Heart right ventricle (tissue), 16 donors: ENCODE measurements around the gene PHF1. TPM values are rescaled to one million over a fixed set of nuclear protein-coding genes. Genes with fewer than 3 reads are reported as not detected.
A peak's percentile ranks its signal among the peaks of the same experiment; 100 is the strongest.
"Not testable (repeated sequence)": the region's sequence is repeated elsewhere in the genome, so short reads cannot be mapped to it uniquely, and the experiment has no call there.

Experiments
- ATAC-seq, 8 donors: fragments of 200-7000 bp; cut with Tn5 transposase; one replicate each; pipeline ENCODE4 v1.9.1; 2020; ENCODE audit warnings: mild to moderate bottlenecking in 8 of 8, moderate library complexity in 8 of 8, moderate number of reproducible peaks in 1 of 8
- DNase-seq, 2 donors: peaks; one replicate each; pipeline ENCODE4 v3.0.0-alpha.2; 2020
- H3K27ac ChIP-seq, 10 donors: fragments of 200-600 bp; sonication (generic) in 2 of 10; one replicate each; pipeline versions ENCODE4 v1.5.0 to v1.8.0; 2020 to 2022; ENCODE audit warnings: mild to moderate bottlenecking in 3 of 10
- H3K27me3 ChIP-seq, 7 donors: fragments of 200-600 bp; one replicate each; pipeline ENCODE4 v1.8.0; 2021 to 2022; ENCODE audit warnings: mild to moderate bottlenecking in 2 of 7
- H3K36me3 ChIP-seq, 9 donors: fragments of 200-600 bp; sonication (generic) in 1 of 9; one replicate each; pipeline versions ENCODE4 v1.5.0 to v1.8.0; 2020 to 2022; ENCODE audit warnings: mild to moderate bottlenecking in 2 of 9
- H3K4me1 ChIP-seq, 9 donors: fragments of 200-600 bp; sonication (generic) in 1 of 9; one replicate each; pipeline versions ENCODE4 v1.5.0 to v1.8.0; 2020 to 2022; ENCODE audit warnings: mild to moderate bottlenecking in 4 of 9
- H3K4me3 ChIP-seq, 10 donors: fragments of 200-600 bp; sonication (generic) in 2 of 10; one replicate each; pipeline versions ENCODE4 v1.5.0 to v1.8.0; 2020 to 2022; ENCODE audit warnings: mild to moderate bottlenecking in 7 of 10, moderate library complexity in 2 of 10
- H3K9me3 ChIP-seq, 11 donors: fragments of 200-600 bp in 10 of 11; sonication (generic) in 2 of 11; one replicate each; pipeline versions ENCODE4 v1.5.0 to v1.8.0; 2013 to 2022; ENCODE audit warnings: mild to moderate bottlenecking in 2 of 11, control low read depth in 1 of 11, moderate library complexity in 1 of 11
- CTCF ChIP-seq, 9 donors: fragments of 200-600 bp; sonication (generic) in 2 of 9; IDR thresholded peaks; one replicate each; pipeline versions ENCODE4 v1.5.0 to v1.8.0; 2021 to 2022; ENCODE audit warnings: antibody characterized with exemption in 9 of 9, mild to moderate bottlenecking in 5 of 9, moderate library complexity in 1 of 9
- WGBS, 2 donors: extraction: QIAGEN DNeasy Blood & Tissue Kit; methylation state at CpG; one replicate each; pipeline ENCODE4 v1.1.7; 2013; ENCODE audit warnings: inconsistent platforms in 1 of 2; 5-methylcytosine and 5-hydroxymethylcytosine counted together
- intact Hi-C, 10 donors: fragments of 100-400 bp; cut with DNase I; formaldehyde crosslinking; loops; one replicate each; pipeline versions ENCODE4 v1.11.1 to v1.14.2; 2022
- polyA plus RNA-seq, 2 donors: library from polyadenylated mRNA; stranded (reverse); fragments of 200-250 nt; gene quantifications; one replicate each; pipeline ENCODE4 v1.2.3, GENCODE V29; 2013
- total RNA-seq, 10 donors: library from RNA; stranded (reverse); fragmentation: NEBNext Ultra II Directional in 3 of 10; extraction: Animal tissue kit (Norgen Biotek cat#: 25700) in 3 of 10; gene quantifications; one replicate each; pipeline versions ENCODE4 v1.2.1 to v1.2.4, GENCODE V29; 2021 to 2023
- donor health status: Arrhythmogenic right ventricular cardiomyopathy.
- donor health status: ischemic (EF 13 %, LVEDD 7.1; RV severe dilation, severe dysfunction).
- donor health status: healthy with polysubstance abuse.
- donor health status: DM: no; HTN: yes; CAD: no.
- donor health status: DM: no; HTN: no; CAD: no.
- donor health status: ischemic (EF 25% LVEDD 6.9; RV normal size, moderate dysfunction).
- donor health status: ischemic (EF 25% LVEDD 5.7; RV mildly dilated, moderate dysfunction).
- donor health status: healthy.
- donor health status: DM: yes; HTN: yes; CAD: no.
- donor health status: Ischemic cardiomyopathy.
- donor health status: ischemic (EF 35%, LVEDD 5.7; RV mildly dilated, moderate dysfunction).
- donor health status: nonischemic (EF 11% LVEDD 7.7; RV severe dilation, severe dysfunction).
- donor health status: DM: yes; HTN: yes; CAD: no.
- donor health status: PGD.
- donor health status: ischemic (EF 29% LVEDD 5.4; RV normal size, mild dysfunction).
- donor health status: nonischemic (EF 23%, LVEDD 6.1; RV moderate dilation, normal function).

PHF1 gene
- total and polyA plus RNA-seq, 12 donors, result 36.2 to 125 (median 51.0) TPM

- H3K36me3 ChIP-seq, result no peaks in the 10 kb centered on the region
- no peak for TF ChIP-seq CTCF (IDR thresholded peaks at IDR 0.05)
- WGBS, 2 donors, result 32 to 34% methylated on average over 9 of the region's 9 CpGs
- peaks cover 0 to 49% (median 13%) of the 10 kb centered on the region in 9 donors for H3K4me1 ChIP-seq
- peak overlapping the region in 8 of 10 donors; percentile 6 to 83 (median 28) for H3K27ac ChIP-seq
- H3K27me3 ChIP-seq, result no peaks in the 10 kb centered on the region
- intact Hi-C loops, result no loop called here
- DNase-seq (peak; percentile 27 to 78), ATAC-seq (peak; percentile 67 to 95 (median 90))
- no peak overlapping the region for H3K4me3 ChIP-seq
- no peaks in the 10 kb centered on the region for H3K9me3 ChIP-seq
Observed at GRCh38 chr6:33375143-33375671, 35.6 kb upstream of the PHF1 start.

- no peaks in the 10 kb centered on the region for H3K9me3 ChIP-seq
- 61 to 82% methylated on average over 4 of the region's 4 CpGs for WGBS, 2 donors
- DNase-seq, result no peak
- H3K4me3 ChIP-seq, result no peak overlapping the region
- no peaks in the 10 kb centered on the region for H3K27me3 ChIP-seq
- no peak for TF ChIP-seq CTCF (IDR thresholded peaks at IDR 0.05)
- no peak for ATAC-seq
- H3K4me1 ChIP-seq, result peaks cover 0 to 49% (median 13%) of the 10 kb centered on the region in 9 donors
- intact Hi-C loops, result no loop called here
- H3K36me3 ChIP-seq, result no peaks in the 10 kb centered on the region
- peak overlapping the region in 1 of 10 donors; percentile 34 for H3K27ac ChIP-seq
Observed at GRCh38 chr6:33377171-33377570, 33.6 kb upstream of the PHF1 start.

- 94 to 97% methylated on average over 10 of the region's 10 CpGs for WGBS, 2 donors
- H3K4me3 ChIP-seq, result not testable (repeated sequence)
Observed at GRCh38 chr6:33379184-33379583, 31.6 kb upstream of the PHF1 start.

GRCh38 chr6:33380272-33380981 lies 30.4 kb upstream of the PHF1 start:
- Histone ChIP-seq H3K36me3 (no peaks in the 10 kb centered on the region), H3K27ac (no peak overlapping the region), H3K4me1 (peaks cover 0 to 22% (median 4%) of the 10 kb centered on the region in 9 donors), H3K4me3 (no peak overlapping the region), H3K9me3 (no peaks in the 10 kb centered on the region), H3K27me3 (no peaks in the 10 kb centered on the region)
- TF ChIP-seq CTCF (IDR thresholded peaks at IDR 0.05), result no peak
- 92 to 93% methylated on average over 2 of the region's 2 CpGs for WGBS, 2 donors
- no peak for ATAC-seq
- no peak for DNase-seq
- intact Hi-C loops, result no loop called here

More at GRCh38 chr6:33379184-33379583, 31.6 kb upstream of the PHF1 start:
- H3K27ac ChIP-seq, H3K27me3 ChIP-seq, DNase-seq, H3K9me3 ChIP-seq, H3K36me3 ChIP-seq, ATAC-seq, intact Hi-C loops: not testable (repeated sequence)
- peaks cover 0 to 35% (median 13%) of the 10 kb centered on the region in 9 donors for H3K4me1 ChIP-seq
